Stimulated activated effector memory CD8-positive, alpha-beta T cell treated with anti-CD3 and anti-CD28 coated beads, Interleukin-12 subunit alpha, Interleukin-12 subunit beta, amount 100 ng/mL, for 72 hours (primary cell): Measurements from ENCODE around the gene ISY1.

Experiments
- ATAC-seq: fragments of 150-1000 bp; cut with Tn5 transposase; 2 replicates; pipeline ENCODE4 v1.10.0; 2021
- DNase-seq, 2 donors: peaks; one replicate each; pipeline ENCODE4 v3.0.0; 2021 to 2022; ENCODE audit warnings: low spot score in 2 of 2
- H3K27ac Mint-ChIP-seq: one replicate; pipeline ENCODE4 v1.8.0; 2022; ENCODE audit warnings: mild to moderate bottlenecking, mixed read lengths
- H3K36me3 Mint-ChIP-seq: one replicate; pipeline ENCODE4 v1.8.0; 2022; ENCODE audit warnings: mild to moderate bottlenecking, mixed read lengths
- H3K4me1 Mint-ChIP-seq: one replicate; pipeline ENCODE4 v1.8.0; 2022; ENCODE audit warnings: mixed read lengths
- H3K4me3 Mint-ChIP-seq: one replicate; pipeline ENCODE4 v1.8.0; 2022; ENCODE audit warnings: mild to moderate bottlenecking, mixed read lengths
- H3K9me3 Mint-ChIP-seq: one replicate; pipeline ENCODE4 v1.8.0; 2022; ENCODE audit warnings: mixed read lengths

The ISY1 gene

GRCh38 chr3:129132097-129132866 is 28.6 kb downstream of the ISY1 start:
- Mint-ChIP-seq H3K27ac (peak overlapping the region; percentile 65), H3K9me3 (no peaks in the 10 kb centered on the region), H3K4me3 (no peak overlapping the region), H3K4me1 (peaks cover 15% of the 10 kb centered on the region), H3K36me3 (peaks cover 94% of the 10 kb centered on the region)
- no peak for DNase-seq
- ATAC-seq = no peak

- Mint-ChIP-seq H3K4me1 (peaks cover 15% of the 10 kb centered on the region), H3K9me3 (no peaks in the 10 kb centered on the region), H3K4me3 (no peak overlapping the region), H3K36me3 (peaks cover 87% of the 10 kb centered on the region), H3K27ac (peak overlapping the region; percentile 65)
- ATAC-seq = no peak
- DNase-seq = no peak
These were observed 29.3 kb downstream of the ISY1 start for GRCh38 chr3:129131465-129132088.

- peaks cover 15% of the 10 kb centered on the region for H3K4me1 Mint-ChIP-seq
- DNase-seq = no peak
- no peak overlapping the region for H3K4me3 Mint-ChIP-seq
- H3K36me3 Mint-ChIP-seq = peaks cover 75% of the 10 kb centered on the region
- no peak overlapping the region for H3K27ac Mint-ChIP-seq
- H3K9me3 Mint-ChIP-seq = no peaks in the 10 kb centered on the region
- no peak for ATAC-seq
These were observed 30.5 kb downstream of the ISY1 start for GRCh38 chr3:129130291-129130813.

- Mint-ChIP-seq H3K4me1 (peaks cover 9% of the 10 kb centered on the region), H3K9me3 (no peaks in the 10 kb centered on the region), H3K36me3 (peaks cover 57% of the 10 kb centered on the region), H3K27ac (peak overlapping the region; percentile 32), H3K4me3 (no peak overlapping the region)
- peak; percentile 6 for ATAC-seq
- no peak for DNase-seq
These were observed 32.3 kb downstream of the ISY1 start for GRCh38 chr3:129128357-129129155.

GRCh38 chr3:129126726-129127280 is 34.1 kb downstream of the ISY1 start:
- Mint-ChIP-seq H3K4me3 (no peak overlapping the region), H3K27ac (peak overlapping the region; percentile 88)
- ATAC-seq = no peak

GRCh38 chr3:129123314-129124060 is 37.4 kb downstream of the ISY1 start:
- Mint-ChIP-seq H3K36me3 (peaks cover 32% of the 10 kb centered on the region), H3K4me1 (peaks cover 22% of the 10 kb centered on the region), H3K9me3 (no peaks in the 10 kb centered on the region), H3K4me3 (no peak overlapping the region), H3K27ac (peak overlapping the region; percentile 80)
- ATAC-seq (no peak), DNase-seq (no peak)

More at GRCh38 chr3:129126726-129127280, 34.1 kb downstream of the ISY1 start:
- peaks cover 44% of the 10 kb centered on the region for H3K36me3 Mint-ChIP-seq
- H3K4me1 Mint-ChIP-seq = peaks cover 14% of the 10 kb centered on the region
- DNase-seq = no peak
- no peaks in the 10 kb centered on the region for H3K9me3 Mint-ChIP-seq

GRCh38 chr3:129122412-129123011 is 38.4 kb downstream of the ISY1 start:
- H3K9me3 Mint-ChIP-seq = no peaks in the 10 kb centered on the region
- H3K4me1 Mint-ChIP-seq = peaks cover 32% of the 10 kb centered on the region
- ATAC-seq (no peak), DNase-seq (no peak)
- peaks cover 33% of the 10 kb centered on the region for H3K36me3 Mint-ChIP-seq
- peak overlapping the region; percentile 77 for H3K4me3 Mint-ChIP-seq
- H3K27ac Mint-ChIP-seq = peak overlapping the region; percentile 80

- DNase-seq = peak; percentile 77 to 96
- ATAC-seq = peak; percentile 64
- peak within 1 kb of the TSS; percentile 80 for H3K27ac Mint-ChIP-seq
- peak within 1 kb of the TSS; percentile 77 for H3K4me3 Mint-ChIP-seq
- H3K36me3 Mint-ChIP-seq = peaks cover 39% of the 10 kb centered on the region
- no peaks in the 10 kb centered on the region for H3K9me3 Mint-ChIP-seq
- peaks cover 35% of the 10 kb centered on the region for H3K4me1 Mint-ChIP-seq
These were observed 39.0 kb downstream of the ISY1 start, which contains the start of gene RAB43 for GRCh38 chr3:129121792-129122411. RAB43 (minus strand) TSS chr3:129121804; CDS start chr3:129121489, 315 bp downstream.

GRCh38 chr3:129121016-129121791 is 39.7 kb downstream of the ISY1 start:
- DNase-seq = peak; percentile 35 to 82
- Mint-ChIP-seq H3K4me3 (peak overlapping the region; percentile 77), H3K9me3 (no peaks in the 10 kb centered on the region), H3K27ac (peak overlapping the region; percentile 80), H3K36me3 (peaks cover 43% of the 10 kb centered on the region), H3K4me1 (peaks cover 42% of the 10 kb centered on the region)
- ATAC-seq = peak; percentile 57

GRCh38 chr3:129120254-129121004 is 40.4 kb downstream of the ISY1 start:
- DNase-seq (peak; percentile 65 to 93), ATAC-seq (peak; percentile 85)
- Mint-ChIP-seq H3K4me3 (peak overlapping the region; percentile 77), H3K4me1 (peaks cover 45% of the 10 kb centered on the region), H3K36me3 (peaks cover 51% of the 10 kb centered on the region), H3K27ac (peak overlapping the region; percentile 80), H3K9me3 (no peaks in the 10 kb centered on the region)

GRCh38 chr3:129119365-129120100 is 41.3 kb downstream of the ISY1 start:
- ATAC-seq (no peak), DNase-seq (no peak)
- H3K9me3 Mint-ChIP-seq = no peaks in the 10 kb centered on the region
- peaks cover 60% of the 10 kb centered on the region for H3K36me3 Mint-ChIP-seq
- H3K4me1 Mint-ChIP-seq = peaks cover 51% of the 10 kb centered on the region
- peak overlapping the region; percentile 80 for H3K27ac Mint-ChIP-seq
- H3K4me3 Mint-ChIP-seq = peak overlapping the region; percentile 77

- Mint-ChIP-seq H3K4me3 (peak overlapping the region; percentile 77), H3K9me3 (no peaks in the 10 kb centered on the region), H3K27ac (peak overlapping the region; percentile 80), H3K4me1 (peaks cover 56% of the 10 kb centered on the region), H3K36me3 (peaks cover 68% of the 10 kb centered on the region)
- ATAC-seq (no peak), DNase-seq (no peak)
These were observed 42.1 kb downstream of the ISY1 start for GRCh38 chr3:129118745-129119144.
